Measurements from ENCODE around the gene SLC12A9.

The SLC12A9 gene

GRCh38 chr7:100882785-100883526 lies 30.4 kb downstream of the SLC12A9 start:
- DNase-seq (no peak), ATAC-seq (no peak)

- peak; percentile 24 for DNase-seq
- ATAC-seq, result no peak
Measured at GRCh38 chr7:100884736-100885439, 32.4 kb downstream of the SLC12A9 start.

GRCh38 chr7:100885440-100886141 lies 33.1 kb downstream of the SLC12A9 start:
- peak; percentile 28 for DNase-seq
- peak; percentile 1 for ATAC-seq

- no peak for ATAC-seq
Measured at GRCh38 chr7:100886142-100886935, 33.8 kb downstream of the SLC12A9 start.

GRCh38 chr7:100886936-100887515 lies 34.5 kb downstream of the SLC12A9 start:
- ATAC-seq (no peak), DNase-seq (peak; percentile 15)

More at GRCh38 chr7:100886142-100886935, 33.8 kb downstream of the SLC12A9 start:
- DNase-seq, result no peak

GRCh38 chr7:100887516-100888290 lies 35.2 kb downstream of the SLC12A9 start:
- ATAC-seq, result peak; percentile 26
- DNase-seq, result peak; percentile 66

- ATAC-seq (no peak), DNase-seq (no peak)
Measured at GRCh38 chr7:100888291-100888987, 35.9 kb downstream of the SLC12A9 start.

GRCh38 chr7:100888988-100889750 lies 36.7 kb downstream of the SLC12A9 start, which contains the start of gene UFSP1:
Gene UFSP1 (minus strand): TSS chr7:100889715. CDS start chr7:100889271, 444 bp downstream.
- DNase-seq, result peak; percentile 23
- peak; percentile 26 for ATAC-seq

GRCh38 chr7:100890653-100891567 lies 38.4 kb downstream of the SLC12A9 start:
- ATAC-seq (no peak), DNase-seq (no peak)

GRCh38 chr7:100891568-100892247 lies 39.2 kb downstream of the SLC12A9 start:
- no peak for DNase-seq
- ATAC-seq, result no peak

GRCh38 chr7:100892364-100893317 lies 40.1 kb downstream of the SLC12A9 start:
- DNase-seq (no peak), ATAC-seq (no peak)

GRCh38 chr7:100893318-100893895 lies 40.9 kb downstream of the SLC12A9 start:
- no peak for DNase-seq
- no peak for ATAC-seq

- no peak for ATAC-seq
- no peak for DNase-seq
Measured at GRCh38 chr7:100893910-100894721, 41.6 kb downstream of the SLC12A9 start.

GRCh38 chr7:100894860-100895700 lies 42.6 kb downstream of the SLC12A9 start:
- DNase-seq (peak; percentile 78), ATAC-seq (no peak)

- DNase-seq (no peak), ATAC-seq (peak; percentile 33)
Measured at GRCh38 chr7:100895701-100895955, 43.1 kb downstream of the SLC12A9 start, which contains the start of gene ACHE. Gene ACHE (minus strand): TSS chr7:100895888. CDS start chr7:100894232, 1,656 bp downstream.

Measured in stimulated activated naive CD8-positive, alpha-beta T cell treated with anti-CD3 and anti-CD28 coated beads, Interleukin-15, Interleukin-2, amounts not matched to agents 100 U/mL and 50 U/mL, for 24 hours (primary cell).